Uterus (tissue), 2 donors: ENCODE results near the gene LYPD6.

Source experiments
- CTCF ChIP-seq, 4 experiments: fragments of 200-600 bp in 2 of 4; fragments of 450-650 bp in 2 of 4; sonication (generic) in 2 of 4; IDR thresholded peaks; one replicate each; pipeline ENCODE4 v1.5.1; 2016 to 2019; ENCODE audit warnings: antibody characterized with exemption in 4 of 4, mild to moderate bottlenecking in 2 of 4, moderate library complexity in 1 of 4
- POLR2A ChIP-seq, 2 donors: fragments of 450-650 bp; IDR thresholded peaks; one replicate each; pipeline ENCODE4 v1.6.1; 2016; ENCODE audit warnings: antibody characterized with exemption in 2 of 2, mild to moderate bottlenecking in 1 of 2, moderate library complexity in 1 of 2

DNA sequence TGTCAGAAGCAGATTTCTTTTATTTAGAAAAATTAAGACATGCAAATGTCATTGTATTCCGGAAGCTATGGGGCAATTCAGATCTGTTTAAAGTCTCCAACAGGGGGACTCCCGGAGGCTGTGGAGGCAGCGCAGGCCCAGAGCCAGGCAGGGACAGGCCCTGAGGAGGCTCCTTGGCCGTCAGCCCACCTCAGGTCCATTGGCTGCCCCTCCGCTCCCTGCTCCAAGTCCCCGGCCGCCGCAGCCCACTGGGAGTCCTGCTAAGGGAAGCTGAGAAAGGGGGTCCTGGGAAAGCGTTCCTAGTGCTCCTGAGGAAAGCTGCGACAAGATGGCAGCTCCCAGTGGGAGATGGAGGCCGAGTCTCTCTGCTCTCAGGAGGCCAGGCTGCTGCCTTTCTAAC is 20.0 kb upstream of the LYPD6 start:
- no peak for TF ChIP-seq POLR2A (IDR thresholded peaks at IDR 0.05)
- no peak for TF ChIP-seq CTCF (IDR thresholded peaks at IDR 0.05)
